ENCODE results near the gene TYMS. TPM values are rescaled to one million over a fixed set of nuclear protein-coding genes. Genes with fewer than 3 reads are reported as not detected.

TYMS gene
- total and polyA plus RNA-seq, 9 of the 15 experiments (the other 6 are each of a cell fraction or from before 2014, with no cell fraction given), result 69.1 to 409 (median 175) TPM

- TF ChIP-seq GMEB1 (CRISPR knock-in tag; IDR thresholded peaks at IDR 0.05) (no peak), L3MBTL2 (IDR thresholded peaks at IDR 0.05) (peak; percentile 86), NFE2 (IDR thresholded peaks at IDR 0.05; ENCODE audit: low read depth) (no peak), SREBF2 (CRISPR knock-in tag; IDR thresholded peaks at IDR 0.05) (no peak), TCF15 (CRISPR knock-in tag; IDR thresholded peaks at IDR 0.05) (no peak), CTCFL (IDR thresholded peaks at IDR 0.05; ENCODE audit: borderline replicate concordance, insufficient read depth, low read depth, low read length, poor library complexity, severe bottlenecking) (peak; percentile 28), HMGN3 (IDR thresholded peaks at IDR 0.05; ENCODE audit: borderline replicate concordance, extremely low read depth, insufficient read length, low read depth, low read length) (no peak), PHF20 (IDR thresholded peaks at IDR 0.05; ENCODE audit: partially characterized antibody) (peak; percentile 7), NFIC (IDR thresholded peaks at IDR 0.05) (no peak; the same call in 1 of the 2 replicates), SP1 (CRISPR knock-in tag; IDR thresholded peaks at IDR 0.05) (peak; percentile 55; the same call in 1 of the 2 replicates), CBX1 (IDR thresholded peaks at IDR 0.05; ENCODE audit: low read depth) (peak; percentile 52; the same call in 1 of the 2 replicates), AFF4 (CRISPR knock-in tag; IDR thresholded peaks at IDR 0.05) (peak; percentile 91), ZNF583 (CRISPR knock-in tag; IDR thresholded peaks at IDR 0.05) (no peak), NONO (IDR thresholded peaks at IDR 0.05; ENCODE audit: low read depth in 2 of 2, low read length in 1 of 2) (0 out of 4 replicates have a peak, but pooled peaks of 1 of the 2 experiments have one; percentile 57), SAP30 (IDR thresholded peaks at IDR 0.05; ENCODE audit: borderline replicate concordance, insufficient read depth, low read depth, low read length, poor library complexity, severe bottlenecking) (peak; percentile 68), NCOR1 (IDR thresholded peaks at IDR 0.05) (no peak), PHF8 (IDR thresholded peaks at IDR 0.05; ENCODE audit: borderline replicate concordance, low read length) (0 out of 2 replicates have a peak, but pooled peaks have one; percentile 38), CHD2 (IDR thresholded peaks at IDR 0.05; ENCODE audit: low read depth, low read length) (peak; percentile 25; the same call in 1 of the 2 replicates), CREB1 (IDR thresholded peaks at IDR 0.05) (peak; percentile 84), CREB1 (CRISPR knock-in tag; IDR thresholded peaks at IDR 0.05) (peak; percentile 67; the same call in 1 of the 2 replicates)
These were observed 54.4 kb downstream of the TYMS start (continued) for GRCh38 chr18:711657-712400.
